BLaER1 (cell line): Measurements from ENCODE around the gene GFPT2.

Experiments used
- H3K27ac ChIP-seq: shearing (Covaris generic); formaldehyde crosslinking; 2 replicates; pipeline ENCODE4 v1.8.1; 2022
- H3K27me3 ChIP-seq: shearing (Covaris generic); formaldehyde crosslinking; 2 replicates; pipeline ENCODE4 v1.8.1; 2022
- H3K36me3 ChIP-seq: shearing (Covaris generic); formaldehyde crosslinking; 2 replicates; pipeline ENCODE4 v1.8.1; 2022
- H3K4me1 ChIP-seq: shearing (Covaris generic); formaldehyde crosslinking; 2 replicates; pipeline ENCODE4 v1.8.1; 2022
- H3K4me2 ChIP-seq: shearing (Covaris generic); formaldehyde crosslinking; 2 replicates; pipeline ENCODE4 v1.8.1; 2022
- H3K4me3 ChIP-seq: shearing (Covaris generic); formaldehyde crosslinking; 2 replicates; pipeline ENCODE4 v1.8.1; 2022
- H3K9ac ChIP-seq: shearing (Covaris generic); formaldehyde crosslinking; 2 replicates; pipeline ENCODE4 v1.8.1; 2022
- H3K9me3 ChIP-seq: shearing (Covaris generic); formaldehyde crosslinking; 2 replicates; pipeline ENCODE4 v1.8.1; 2022
- H4K20me1 ChIP-seq: shearing (Covaris generic); formaldehyde crosslinking; 2 replicates; pipeline ENCODE4 v1.8.1; 2022
- Cebpa-rat ChIP-seq: shearing (Covaris generic); IDR thresholded peaks from 2 replicates; pipeline ENCODE4 v1.8.1; 2022

Gene GFPT2

DNA sequence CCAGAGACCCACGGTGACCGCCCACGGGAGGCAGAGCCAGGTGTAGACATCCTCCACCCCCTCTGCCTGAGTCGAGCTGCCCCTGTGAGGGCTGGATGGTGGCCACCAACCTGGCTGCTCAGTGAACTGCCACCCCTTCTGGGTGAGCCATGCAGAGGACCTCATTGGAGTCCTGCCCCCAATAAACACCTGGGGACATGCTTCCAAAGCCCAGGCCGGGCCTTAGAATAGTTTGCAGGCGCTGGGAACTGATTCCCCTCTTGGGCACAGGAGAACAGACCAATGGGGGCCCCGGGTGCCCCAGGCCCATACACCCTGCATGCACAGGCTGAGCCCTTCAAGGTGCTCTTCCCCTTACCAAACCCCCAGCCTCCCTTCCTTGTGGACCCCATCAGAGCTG, 38.1 kb upstream of the GFPT2 start:
- H3K4me2 ChIP-seq, result no peak overlapping the region
- H3K4me3 ChIP-seq, result no peak overlapping the region
- no peaks in the 10 kb centered on the region for H3K27me3 ChIP-seq
- H3K27ac ChIP-seq, result no peak overlapping the region
- H3K9me3 ChIP-seq, result no peaks in the 10 kb centered on the region
- no peak for TF ChIP-seq Cebpa-rat
- H3K9ac ChIP-seq, result no peak overlapping the region
- H3K4me1 ChIP-seq, result no peaks in the 10 kb centered on the region
- H4K20me1 ChIP-seq, result no peaks in the 10 kb centered on the region
- H3K36me3 ChIP-seq, result no peaks in the 10 kb centered on the region

DNA sequence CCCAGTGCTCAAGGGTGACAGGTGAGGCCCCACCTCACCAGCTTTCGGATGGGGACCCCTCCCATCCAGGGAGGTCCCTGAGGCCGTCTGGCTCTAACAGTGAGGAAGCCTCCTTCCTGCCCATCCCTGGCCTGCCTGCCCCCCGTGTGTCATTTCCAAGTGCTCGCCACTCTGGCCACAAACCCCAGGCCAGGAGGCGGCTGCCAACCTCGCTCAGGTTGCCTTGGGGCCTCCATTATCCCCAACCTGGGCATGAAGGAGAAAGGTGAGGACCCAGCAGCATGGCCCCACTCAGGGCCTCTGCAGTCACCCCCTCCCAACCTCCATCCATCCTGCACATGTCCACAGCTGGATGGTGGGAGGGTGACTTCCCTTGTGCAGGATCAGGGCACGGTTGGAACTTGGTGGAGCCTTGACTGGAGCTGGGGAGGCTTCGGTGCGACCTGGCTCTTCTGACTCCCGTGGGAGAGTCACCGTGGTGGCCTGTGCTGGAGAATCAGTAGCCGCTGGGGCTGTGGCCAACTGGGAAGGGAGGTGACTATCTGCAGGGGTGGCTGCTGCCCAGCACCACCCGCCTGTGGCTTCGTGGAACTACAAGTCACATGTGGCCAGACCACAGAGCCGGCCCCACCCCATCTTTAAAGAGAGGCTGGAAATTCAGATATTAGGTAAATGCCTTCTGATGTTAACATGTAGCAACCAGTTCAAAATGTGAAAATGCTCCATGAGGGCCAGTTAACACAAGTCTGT, 37.5 kb upstream of the GFPT2 start:
- Histone ChIP-seq H3K27me3 (no peaks in the 10 kb centered on the region), H3K36me3 (no peaks in the 10 kb centered on the region), H3K27ac (no peak overlapping the region), H3K4me3 (no peak overlapping the region), H3K4me1 (no peaks in the 10 kb centered on the region), H3K4me2 (no peak overlapping the region), H4K20me1 (no peaks in the 10 kb centered on the region), H3K9ac (no peak overlapping the region), H3K9me3 (no peaks in the 10 kb centered on the region)
- no peak for TF ChIP-seq Cebpa-rat

DNA sequence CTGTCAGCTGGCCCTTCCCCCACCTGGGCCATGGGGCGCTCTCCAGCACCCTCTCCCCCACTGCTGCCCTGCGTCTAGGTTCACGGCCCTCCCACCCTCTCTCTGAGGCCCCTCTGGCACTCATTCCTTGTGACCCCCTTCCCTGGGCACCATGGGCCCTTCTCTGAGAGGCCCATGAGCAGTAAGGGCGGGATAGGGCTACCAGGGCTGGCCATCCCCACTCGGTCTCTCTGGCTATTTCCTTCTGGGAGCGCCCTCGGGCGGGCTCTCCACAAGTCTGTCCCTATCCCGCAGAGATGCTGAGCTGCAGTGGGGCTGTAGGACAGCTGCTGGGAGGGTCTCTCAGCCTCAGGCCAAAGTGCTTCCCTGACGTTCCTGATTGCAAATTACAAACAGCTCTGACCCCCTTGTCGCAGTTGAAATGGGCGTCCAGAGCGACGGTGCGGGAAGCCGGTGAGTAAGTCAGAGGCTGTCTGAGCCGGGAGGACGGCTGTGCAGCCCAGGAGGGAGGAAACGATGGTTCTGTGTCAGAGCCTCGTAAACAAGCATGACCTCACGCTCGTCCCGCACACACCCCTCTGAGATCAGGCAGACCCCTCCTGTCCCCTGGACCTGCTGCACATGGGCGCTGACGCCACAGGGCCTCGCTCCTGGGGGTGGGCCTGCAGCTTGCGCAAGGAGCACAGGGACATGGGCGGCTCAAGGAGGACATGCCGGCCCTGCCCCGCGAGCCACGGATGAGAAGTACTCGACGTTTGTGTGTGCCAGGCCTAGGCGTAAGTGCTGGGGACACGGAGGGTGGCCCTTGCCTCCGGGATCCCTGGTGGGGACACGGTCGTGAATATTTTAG, 36.3 kb upstream of the GFPT2 start:
- Histone ChIP-seq H3K27ac (no peak overlapping the region), H3K4me3 (no peak overlapping the region), H4K20me1 (no peaks in the 10 kb centered on the region), H3K9ac (no peak overlapping the region), H3K4me1 (no peaks in the 10 kb centered on the region), H3K36me3 (no peaks in the 10 kb centered on the region), H3K27me3 (no peaks in the 10 kb centered on the region), H3K4me2 (no peak overlapping the region), H3K9me3 (no peaks in the 10 kb centered on the region)
- no peak for TF ChIP-seq Cebpa-rat

DNA sequence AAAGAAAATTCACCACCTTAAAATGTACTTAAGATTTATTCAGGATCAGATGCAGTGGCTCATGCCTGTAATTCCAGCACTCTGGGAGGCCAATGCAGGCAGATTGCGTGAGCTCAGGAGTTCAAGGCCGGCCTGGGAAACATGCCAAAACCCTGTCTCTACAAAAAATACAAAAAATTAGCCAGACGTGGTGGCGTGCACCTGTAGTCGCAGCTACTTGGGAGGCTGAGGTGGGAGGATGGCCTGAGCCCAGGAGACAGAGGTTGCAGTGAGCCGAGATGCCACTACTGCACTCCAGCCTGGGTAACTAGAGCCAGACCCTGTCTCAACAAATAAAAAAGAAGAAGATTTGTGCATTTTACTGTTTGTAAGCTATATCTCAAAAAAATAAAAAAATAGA, 34.7 kb upstream of the GFPT2 start:
- Histone ChIP-seq H3K27me3 (no peaks in the 10 kb centered on the region), H3K27ac (no peak overlapping the region), H3K4me2 (no peak overlapping the region), H3K9ac (no peak overlapping the region), H3K9me3 (no peaks in the 10 kb centered on the region), H3K4me1 (peaks cover 2% of the 10 kb centered on the region), H4K20me1 (no peaks in the 10 kb centered on the region), H3K4me3 (no peak overlapping the region), H3K36me3 (no peaks in the 10 kb centered on the region)
- TF ChIP-seq Cebpa-rat, result no peak

DNA sequence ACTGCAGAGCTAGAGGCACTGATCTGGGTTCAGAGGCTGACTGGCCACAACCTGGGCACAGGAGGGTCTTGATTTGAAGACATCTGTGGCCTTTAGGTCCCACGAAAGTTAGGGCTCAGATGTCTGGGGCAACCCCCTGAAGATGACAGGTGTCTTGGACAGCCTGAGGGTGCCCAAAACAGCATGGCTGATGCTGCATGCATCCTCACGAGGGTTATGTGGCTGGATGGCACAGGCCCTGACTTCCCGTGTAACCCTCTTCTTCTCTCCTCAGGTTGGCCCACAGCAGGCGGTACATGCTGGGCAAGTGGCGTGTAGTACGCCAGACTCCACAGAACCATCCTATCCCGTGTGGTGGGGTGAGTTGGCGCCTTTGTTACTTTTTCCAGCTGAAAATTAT, 29.8 kb upstream of the GFPT2 start:
- no peak overlapping the region for H3K4me3 ChIP-seq
- TF ChIP-seq Cebpa-rat, result no peak
- 0 out of 2 replicates have a peak overlapping the region, but pooled peaks have one; percentile 71 for H3K27ac ChIP-seq
- no peaks in the 10 kb centered on the region for H4K20me1 ChIP-seq
- peaks cover 29% of the 10 kb centered on the region for H3K4me1 ChIP-seq
- no peaks in the 10 kb centered on the region for H3K27me3 ChIP-seq
- H3K9ac ChIP-seq, result no peak overlapping the region
- H3K4me2 ChIP-seq, result no peak overlapping the region
- no peaks in the 10 kb centered on the region for H3K36me3 ChIP-seq
- no peaks in the 10 kb centered on the region for H3K9me3 ChIP-seq

DNA sequence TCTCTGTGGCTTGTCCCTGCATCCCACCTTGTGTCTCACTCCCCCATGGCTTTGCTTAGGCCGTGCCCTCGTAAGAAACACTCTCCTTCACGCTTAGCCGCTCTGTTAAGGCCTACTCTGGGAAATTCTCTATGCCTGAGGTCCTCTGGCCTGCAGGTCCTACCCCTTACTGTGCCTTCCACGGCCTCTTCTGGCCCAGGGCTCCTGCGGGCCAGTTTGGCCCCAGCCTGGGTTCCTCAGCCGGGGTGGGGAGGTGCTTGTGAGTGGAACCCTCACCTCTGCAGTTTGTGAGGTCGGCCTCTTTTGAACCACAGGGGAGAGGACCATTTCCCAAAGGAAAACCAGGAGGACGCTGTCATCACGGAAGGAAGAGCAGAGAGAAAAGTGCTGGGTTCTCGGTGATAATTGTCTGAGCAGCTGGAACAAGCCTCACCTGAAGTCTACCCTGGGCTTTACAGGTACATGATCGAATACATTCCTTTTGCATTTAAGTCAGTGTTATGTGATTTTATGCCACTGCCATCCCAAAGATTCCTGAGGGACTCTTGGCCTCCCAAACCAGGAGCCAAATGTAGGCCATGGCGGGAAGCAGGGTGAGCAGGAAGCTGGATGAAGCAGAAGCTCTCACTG, 28.8 kb upstream of the GFPT2 start:
- Histone ChIP-seq H3K9ac (peak overlapping the region; percentile 53; the same call in 1 of the 2 replicates), H3K4me1 (peaks cover 29% of the 10 kb centered on the region), H3K27ac (peak overlapping the region; percentile 71), H3K9me3 (no peaks in the 10 kb centered on the region), H3K27me3 (no peaks in the 10 kb centered on the region), H3K4me2 (peak overlapping the region; percentile 83), H3K4me3 (no peak overlapping the region), H4K20me1 (no peaks in the 10 kb centered on the region), H3K36me3 (no peaks in the 10 kb centered on the region)
- no peak for TF ChIP-seq Cebpa-rat

DNA sequence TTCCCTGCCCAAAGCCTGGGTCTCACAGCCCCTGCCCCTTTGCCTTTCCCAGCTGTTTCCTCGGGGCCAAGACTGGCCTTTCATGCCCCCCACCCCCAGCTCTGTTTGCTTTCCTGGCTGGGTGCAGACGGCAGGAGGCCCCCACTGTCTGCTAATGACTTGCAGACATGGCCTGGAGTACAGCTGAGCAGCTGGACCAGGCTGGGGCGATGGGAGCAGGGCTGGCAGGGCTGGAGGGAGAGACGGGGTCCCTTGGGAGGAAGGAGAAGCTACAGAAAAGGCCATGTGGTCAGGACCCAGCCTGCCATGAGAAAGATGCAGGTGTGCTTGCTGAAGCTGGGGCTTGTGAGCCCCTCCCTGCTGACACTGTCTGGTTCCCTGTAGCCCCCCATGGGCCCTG, 28.3 kb upstream of the GFPT2 start:
- Histone ChIP-seq H3K9ac (peak overlapping the region; percentile 58; the same call in 1 of the 2 replicates), H3K4me2 (peak overlapping the region; percentile 83)

DNA sequence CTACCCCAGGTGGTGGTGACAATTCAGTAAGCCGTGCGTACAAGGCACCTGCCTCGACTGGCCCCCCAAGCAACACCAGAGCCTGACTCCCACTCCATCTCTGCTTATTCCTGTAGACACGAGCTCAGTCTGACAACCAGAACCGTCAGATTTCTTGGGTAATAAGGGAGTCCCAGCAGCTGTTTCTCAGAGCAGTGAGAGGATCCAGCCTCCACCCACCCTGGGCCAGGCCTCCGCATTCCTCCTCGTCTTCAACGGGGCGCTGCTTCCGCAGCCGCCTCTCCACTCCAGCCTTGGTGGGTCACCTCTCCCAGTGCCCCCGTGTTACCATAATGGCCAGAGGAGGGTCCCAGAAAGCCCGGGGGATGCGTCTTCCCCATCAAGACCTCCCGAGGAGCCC, 27.7 kb upstream of the GFPT2 start:
- TF ChIP-seq Cebpa-rat, result no peak
- Histone ChIP-seq H3K27ac (peak overlapping the region; percentile 71), H4K20me1 (no peaks in the 10 kb centered on the region), H3K9ac (peak overlapping the region; percentile 58), H3K4me2 (peak overlapping the region; percentile 83), H3K4me3 (no peak overlapping the region), H3K9me3 (no peaks in the 10 kb centered on the region), H3K4me1 (peaks cover 29% of the 10 kb centered on the region), H3K27me3 (no peaks in the 10 kb centered on the region), H3K36me3 (no peaks in the 10 kb centered on the region)

More for the DNA sequence above, 28.3 kb upstream of the GFPT2 start:
- Histone ChIP-seq H3K9me3 (no peaks in the 10 kb centered on the region), H3K4me1 (peaks cover 29% of the 10 kb centered on the region), H3K27me3 (no peaks in the 10 kb centered on the region), H3K27ac (peak overlapping the region; percentile 71), H4K20me1 (no peaks in the 10 kb centered on the region), H3K4me3 (no peak overlapping the region), H3K36me3 (no peaks in the 10 kb centered on the region)
- TF ChIP-seq Cebpa-rat, result no peak

DNA sequence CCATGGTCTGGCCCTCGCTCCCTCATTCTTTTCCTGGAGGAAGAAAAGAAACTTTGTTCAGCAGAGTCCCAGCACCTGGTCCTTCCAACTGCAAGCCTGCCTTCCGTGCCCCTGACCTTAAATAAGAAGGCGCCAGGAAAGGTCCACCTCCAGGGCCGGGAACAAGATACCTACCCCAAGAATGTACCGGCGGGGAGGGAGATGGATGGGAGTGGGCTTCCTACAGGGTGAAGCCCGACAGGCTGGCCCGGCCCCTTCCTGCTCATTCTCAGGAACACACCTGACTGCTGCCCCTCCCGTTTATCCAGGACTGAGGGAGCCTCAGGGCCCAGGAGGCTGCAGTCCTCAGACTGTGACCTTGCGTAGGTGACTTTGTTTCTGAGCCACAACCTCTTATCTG, 27.3 kb upstream of the GFPT2 start:
- Histone ChIP-seq H3K36me3 (no peaks in the 10 kb centered on the region), H3K4me3 (no peak overlapping the region), H3K4me2 (peak overlapping the region; percentile 83), H4K20me1 (no peaks in the 10 kb centered on the region), H3K4me1 (peaks cover 29% of the 10 kb centered on the region), H3K27me3 (no peaks in the 10 kb centered on the region), H3K9ac (no peak overlapping the region; the same call in 1 of the 2 replicates), H3K27ac (peak overlapping the region; percentile 71), H3K9me3 (no peaks in the 10 kb centered on the region)
- no peak for TF ChIP-seq Cebpa-rat
